IMR-90 (cell line): ENCODE data around the gene TBC1D1. TPM values are rescaled to one million over a fixed set of nuclear protein-coding genes. Genes with fewer than 3 reads are reported as not detected.

Source experiments
- ATAC-seq: fragments of 200-7000 bp; cut with Tn5 transposase; 2 replicates; pipeline ENCODE4 v1.9.1; 2020; ENCODE audit warnings: low read depth, mild to moderate bottlenecking, moderate library complexity
- BruUV-seq: library from RNA; stranded (reverse); fragments of 400-500 nt; replicated peaks from 2 replicates; lab custom pipeline; 2021; lab: Mats Ljungman, UMichigan
- CTCF ChIA-PET: fragments of 300-600 bp; formaldehyde crosslinking; extraction: SDS; loops from one replicate; lab custom pipeline; 2021; ENCODE audit warnings: antibody characterized with exemption; lab: Yijun Ruan, JAX
- POLR2A ChIA-PET: fragments of 300-600 bp; sonication (Branson Sonifier 250); formaldehyde crosslinking; loops from one replicate; lab custom pipeline; 2022; ENCODE audit warnings: antibody characterized with exemption; ENCODE audit not compliant: unreplicated experiment; lab: Charles Lee
- DNase-seq: peaks from one replicate; pipeline ENCODE4 v3.0.0; 2013
- H2AFZ ChIP-seq: replicated peaks from 2 replicates; pipeline ENCODE3; 2013; ENCODE audit warnings: low read length, mild to moderate bottlenecking; ENCODE audit not compliant: poor library complexity
- H2AK5ac ChIP-seq: 2 replicates; pipeline ENCODE4 v1.6.1; 2013; ENCODE audit warnings: low read depth, low read length, inconsistent platforms
- H2AK9ac ChIP-seq: replicated peaks from 2 replicates; pipeline ENCODE3; 2013; ENCODE audit warnings: mild to moderate bottlenecking, low read depth, low read length, moderate library complexity; ENCODE audit not compliant: poor library complexity
- H2BK120ac ChIP-seq: 2 replicates; pipeline ENCODE4 v1.6.1; 2013; ENCODE audit warnings: low read depth, low read length, inconsistent platforms
- H2BK15ac ChIP-seq: 3 replicates; pipeline ENCODE4 v1.6.1; 2013; ENCODE audit warnings: low read depth, low read length, inconsistent platforms
- H2BK20ac ChIP-seq: 2 replicates; pipeline ENCODE4 v1.6.1; 2013; ENCODE audit warnings: low read depth, mild to moderate bottlenecking, inconsistent platforms, low read length, moderate library complexity
- H2BK5ac ChIP-seq: 2 replicates; pipeline ENCODE4 v1.6.1; 2013; ENCODE audit warnings: mild to moderate bottlenecking, low read depth, low read length, inconsistent platforms; ENCODE audit not compliant: poor library complexity, severe bottlenecking
- H3K14ac ChIP-seq: replicated peaks from 2 replicates; pipeline ENCODE4 v1.6.1; 2013; ENCODE audit warnings: low read depth, low read length, inconsistent platforms
- H3K18ac ChIP-seq: 2 replicates; pipeline ENCODE4 v1.6.1; 2013; ENCODE audit warnings: low read depth, low read length, control low read depth
- H3K23ac ChIP-seq: 2 replicates; pipeline ENCODE4 v1.6.1; 2013; ENCODE audit warnings: low read depth, low read length, inconsistent platforms
- H3K27ac ChIP-seq: 2 replicates; pipeline ENCODE4 v1.5.1; 2013; ENCODE audit warnings: mild to moderate bottlenecking, control low read depth, low read length; ENCODE audit not compliant: insufficient read depth
- H3K27me3 ChIP-seq: 2 replicates; pipeline ENCODE4 v1.6.1; 2013; ENCODE audit warnings: low read length; ENCODE audit not compliant: control insufficient read depth, insufficient read depth
- H3K36me3 ChIP-seq: 2 replicates; pipeline ENCODE4 v1.6.1; 2013; ENCODE audit warnings: low read length, mixed read lengths; ENCODE audit not compliant: control insufficient read depth, insufficient read depth
- H3K4ac ChIP-seq: 2 replicates; pipeline ENCODE4 v1.6.1; 2013; ENCODE audit warnings: low read depth, low read length, inconsistent platforms
- H3K4me1 ChIP-seq: 2 replicates; pipeline ENCODE4 v1.6.1; 2013; ENCODE audit warnings: low read length, mixed read lengths; ENCODE audit not compliant: control insufficient read depth, insufficient read depth
- H3K4me2 ChIP-seq: 2 replicates; pipeline ENCODE4 v1.6.1; 2013; ENCODE audit warnings: low read depth, mild to moderate bottlenecking, control low read depth, low read length, moderate library complexity
- H3K4me3 ChIP-seq: 2 replicates; pipeline ENCODE4 v1.5.1; 2013; ENCODE audit warnings: low read depth, mild to moderate bottlenecking, control low read depth, low read length, moderate library complexity; ENCODE audit not compliant: insufficient read depth
- H3K56ac ChIP-seq: 2 replicates; pipeline ENCODE4 v1.6.1; 2013; ENCODE audit warnings: low read length, inconsistent platforms; ENCODE audit not compliant: insufficient read depth; ENCODE audit errors: extremely low read depth
- H3K79me1 ChIP-seq, 2 experiments: 2 replicates each; pipeline ENCODE4 v1.6.1; 2013; ENCODE audit warnings: low read length in 2 of 2, inconsistent platforms in 1 of 2, low read depth in 1 of 2
- H3K9ac ChIP-seq: 2 replicates; pipeline ENCODE4 v1.6.1; 2013; ENCODE audit warnings: low read depth, low read length, control low read depth
- H3K9me1 ChIP-seq: 2 replicates; pipeline ENCODE4 v1.6.1; 2013; ENCODE audit warnings: low read length, inconsistent platforms; ENCODE audit not compliant: insufficient read depth
- H3K9me3 ChIP-seq: 2 replicates; pipeline ENCODE4 v1.6.1; 2013; ENCODE audit warnings: low read length; ENCODE audit not compliant: control insufficient read depth, insufficient read depth
- H4K20me1 ChIP-seq: 2 replicates; pipeline ENCODE4 v1.6.1; 2013; ENCODE audit warnings: low read length, inconsistent platforms; ENCODE audit not compliant: insufficient read depth
- H4K5ac ChIP-seq: 2 replicates; pipeline ENCODE4 v1.6.1; 2013; ENCODE audit warnings: mild to moderate bottlenecking, low read depth, low read length, control low read depth
- H4K8ac ChIP-seq, 2 experiments: 2 replicates each; pipeline ENCODE4 v1.6.1; 2013; ENCODE audit warnings: low read depth in 2 of 2, low read length in 2 of 2, control low read depth in 1 of 2, inconsistent platforms in 1 of 2
- H4K91ac ChIP-seq: 2 replicates; pipeline ENCODE4 v1.6.1; 2013; ENCODE audit warnings: low read depth, low read length, inconsistent platforms; ENCODE audit not compliant: insufficient read depth
- CEBPB ChIP-seq: IDR thresholded peaks from 2 replicates; pipeline ENCODE4 v1.6.1; 2012; ENCODE audit warnings: low read depth, low read length, improper control_type of control experiment
- CHD1 ChIP-seq: IDR thresholded peaks from 2 replicates; pipeline ENCODE4 v1.6.1; 2012; ENCODE audit warnings: low read depth, low read length, improper control_type of control experiment
- WGBS, 2 experiments: methylation state at CpG; one replicate each; pipeline versions ENCODE4 v1.1.5 to v1.1.7; 2013; ENCODE audit warnings: missing lambda C conversion rate in 2 of 2; ENCODE audit not compliant: insufficient read length in 1 of 2; ENCODE audit errors: extremely low coverage in 2 of 2; 5-methylcytosine and 5-hydroxymethylcytosine counted together
- dilution Hi-C: fragments of 300-500 bp; cut with HindIII; formaldehyde crosslinking; loops from one replicate; pipeline ENCODE4 v1.14.3; 2018; ENCODE audit warnings: low sequenced_read_pairs; ENCODE audit not compliant: unreplicated experiment
- in situ Hi-C: fragments of 300-500 bp; cut with MboI; formaldehyde crosslinking; loops from 3 replicates; pipeline ENCODE4 v1.14.3; 2019; ENCODE audit warnings: low sequenced_read_pairs, inconsistent platforms, mixed read lengths
- intact Hi-C: fragments of 100-400 bp; cut with micrococcal nuclease; formaldehyde crosslinking; loops from 2 replicates; pipeline ENCODE4 v1.10.0; 2022
- polyA plus RNA-seq, 3 experiments: library from polyadenylated mRNA; depleted of rRNA; stranded (reverse); fragments of >200 nt; gene quantifications; 2 replicates each; pipeline ENCODE4 v1.2.3, GENCODE V29; 2012; ENCODE audit warnings: low replicate concordance in 1 of 3
- total RNA-seq: library from RNA; depleted of rRNA; stranded (reverse); fragments of >200 nt; gene quantifications from 2 replicates; pipeline ENCODE4 v1.2.3, GENCODE V29; 2012

Gene TBC1D1
- total and polyA plus RNA-seq, 2 of the 4 experiments (the other 2 are of a cell fraction) = 42.4 to 104 TPM

DNA sequence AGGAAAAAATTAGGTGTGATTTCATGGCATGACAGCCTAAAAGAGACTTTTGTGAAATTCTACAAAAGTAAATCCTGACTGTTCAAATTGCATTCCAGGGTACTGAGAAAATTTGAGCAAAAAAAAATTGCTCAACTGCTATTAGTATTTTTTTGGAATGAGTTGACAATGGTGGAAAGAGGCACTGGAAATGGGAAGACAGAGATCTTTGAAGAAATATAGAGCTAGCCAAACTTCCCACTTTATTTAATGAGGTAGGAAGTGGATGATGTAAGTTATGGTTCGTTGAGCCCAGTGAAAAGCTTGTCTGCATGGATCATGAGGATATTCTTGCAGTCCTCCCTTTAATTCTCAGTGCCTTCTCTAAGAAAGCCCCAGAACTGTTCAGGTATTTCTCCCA lies 253.1 kb downstream of the TBC1D1 start:
- dilution Hi-C loops (no loop called here), intact Hi-C loops (loop anchor here (2.0 kb wide), 1 partner anchor 17 kb away; no protein-coding TSS in a partner anchor), in situ Hi-C loops (no loop called here)
- no peaks in the 10 kb centered on the region for H4K20me1 ChIP-seq
- peak overlapping the region; percentile 90; the same call in 1 of the 3 replicates for H2BK15ac ChIP-seq
- H3K9me1 ChIP-seq = peaks cover 37% of the 10 kb centered on the region
- peak overlapping the region; percentile 33; the same call in 1 of the 2 replicates for H3K23ac ChIP-seq
- H3K9ac ChIP-seq = no peak overlapping the region
- peaks cover 0 to 7% of the 10 kb centered on the region in 2 experiments; a peak in 1 of 4 replicates for H3K79me1 ChIP-seq
- H2AK9ac ChIP-seq = no peak overlapping the region
- H3K56ac ChIP-seq = no peak overlapping the region
- 0 out of 2 replicates have a peak, but pooled peaks cover 4% of the 10 kb centered on the region for H3K36me3 ChIP-seq
- peak overlapping the region; percentile 88; the same call in 1 of the 2 replicates for H3K18ac ChIP-seq
- no peaks in the 10 kb centered on the region for H3K9me3 ChIP-seq
- peak overlapping the region; percentile 65; the same call in 1 of the 2 replicates for H4K5ac ChIP-seq
- CTCF ChIA-PET = interaction anchor here (0.6 to 1.4 kb wide), 2 partner anchors 17 to 70 kb away, joined by 3 to 4 read pairs; no protein-coding TSS in a partner anchor
- H2AK5ac ChIP-seq = peak overlapping the region; percentile 75
- H2BK120ac ChIP-seq = peak overlapping the region; percentile 99
- H4K91ac ChIP-seq = peak overlapping the region; percentile 79
- H3K27ac ChIP-seq = peak overlapping the region; percentile 65; the same call in 1 of the 2 replicates
- H4K8ac ChIP-seq = peak overlapping the region; percentile 34 to 78; a peak in 3 of 4 replicates
- H3K4me3 ChIP-seq = no peak overlapping the region
- BruUV-seq = no TSS peak
- TF ChIP-seq CHD1 = no peak
- peak; percentile 61 for TF ChIP-seq CEBPB
- H2AFZ ChIP-seq = no peak overlapping the region
- ATAC-seq (no peak), DNase-seq (peak; percentile 37)
- no peaks in the 10 kb centered on the region for H3K27me3 ChIP-seq
- H3K4me1 ChIP-seq = peaks cover 24% of the 10 kb centered on the region
- POLR2A ChIA-PET = no interaction called here
- peak overlapping the region; percentile 81 for H2BK20ac ChIP-seq
- WGBS, 2 experiments = no CpG with 5 or more reads among the region's 1 CpG
- H3K4ac ChIP-seq = peak overlapping the region; percentile 97
- peak overlapping the region; percentile 96 for H2BK5ac ChIP-seq
- peak overlapping the region; percentile 77; the same call in 1 of the 2 replicates for H3K14ac ChIP-seq
- peak overlapping the region; percentile 41; the same call in 1 of the 2 replicates for H3K4me2 ChIP-seq
